Measurements from ENCODE around the gene DHRS1.

The DHRS1 gene

GRCh38 chr14:24293525-24293924 is 6.1 kb downstream of the DHRS1 start:
- TF ChIP-seq TAF1 (IDR thresholded peaks at IDR 0.05; ENCODE audit: borderline replicate concordance, insufficient read depth, low read length) (no peak), POLR2AphosphoS5 (IDR thresholded peaks at IDR 0.05; ENCODE audit: low read depth, low read length) (no peak), SIN3A (IDR thresholded peaks at IDR 0.05; ENCODE audit: borderline replicate concordance, insufficient read depth, low read length) (no peak), FOXP2 (optimal IDR thresholded peaks at IDR 0.05; ENCODE audit: borderline replicate concordance, extremely low read depth, extremely low read length, insufficient read depth) (no peak)
- TF ChIP-seq, protein P1, sequence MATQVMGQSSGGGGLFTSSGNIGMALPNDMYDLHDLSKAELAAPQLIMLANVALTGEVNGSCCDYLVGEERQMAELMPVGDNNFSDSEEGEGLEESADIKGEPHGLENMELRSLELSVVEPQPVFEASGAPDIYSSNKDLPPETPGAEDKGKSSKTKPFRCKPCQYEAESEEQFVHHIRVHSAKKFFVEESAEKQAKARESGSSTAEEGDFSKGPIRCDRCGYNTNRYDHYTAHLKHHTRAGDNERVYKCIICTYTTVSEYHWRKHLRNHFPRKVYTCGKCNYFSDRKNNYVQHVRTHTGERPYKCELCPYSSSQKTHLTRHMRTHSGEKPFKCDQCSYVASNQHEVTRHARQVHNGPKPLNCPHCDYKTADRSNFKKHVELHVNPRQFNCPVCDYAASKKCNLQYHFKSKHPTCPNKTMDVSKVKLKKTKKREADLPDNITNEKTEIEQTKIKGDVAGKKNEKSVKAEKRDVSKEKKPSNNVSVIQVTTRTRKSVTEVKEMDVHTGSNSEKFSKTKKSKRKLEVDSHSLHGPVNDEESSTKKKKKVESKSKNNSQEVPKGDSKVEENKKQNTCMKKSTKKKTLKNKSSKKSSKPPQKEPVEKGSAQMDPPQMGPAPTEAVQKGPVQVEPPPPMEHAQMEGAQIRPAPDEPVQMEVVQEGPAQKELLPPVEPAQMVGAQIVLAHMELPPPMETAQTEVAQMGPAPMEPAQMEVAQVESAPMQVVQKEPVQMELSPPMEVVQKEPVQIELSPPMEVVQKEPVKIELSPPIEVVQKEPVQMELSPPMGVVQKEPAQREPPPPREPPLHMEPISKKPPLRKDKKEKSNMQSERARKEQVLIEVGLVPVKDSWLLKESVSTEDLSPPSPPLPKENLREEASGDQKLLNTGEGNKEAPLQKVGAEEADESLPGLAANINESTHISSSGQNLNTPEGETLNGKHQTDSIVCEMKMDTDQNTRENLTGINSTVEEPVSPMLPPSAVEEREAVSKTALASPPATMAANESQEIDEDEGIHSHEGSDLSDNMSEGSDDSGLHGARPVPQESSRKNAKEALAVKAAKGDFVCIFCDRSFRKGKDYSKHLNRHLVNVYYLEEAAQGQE (IDR thresholded peaks at IDR 0.05; ENCODE audit: insufficient read depth in 1 of 2, low read depth in 2 of 2, low read length in 2 of 2): no peak

- TF ChIP-seq TAF1 (IDR thresholded peaks at IDR 0.05; ENCODE audit: borderline replicate concordance, insufficient read depth, low read length) (no peak), FOXP2 (optimal IDR thresholded peaks at IDR 0.05; ENCODE audit: borderline replicate concordance, extremely low read depth, extremely low read length, insufficient read depth) (no peak), SIN3A (IDR thresholded peaks at IDR 0.05; ENCODE audit: borderline replicate concordance, insufficient read depth, low read length) (no peak), POLR2AphosphoS5 (IDR thresholded peaks at IDR 0.05; ENCODE audit: low read depth, low read length) (no peak)
Measured at GRCh38 chr14:24292118-24292807, 7.3 kb downstream of the DHRS1 start.

DNA sequence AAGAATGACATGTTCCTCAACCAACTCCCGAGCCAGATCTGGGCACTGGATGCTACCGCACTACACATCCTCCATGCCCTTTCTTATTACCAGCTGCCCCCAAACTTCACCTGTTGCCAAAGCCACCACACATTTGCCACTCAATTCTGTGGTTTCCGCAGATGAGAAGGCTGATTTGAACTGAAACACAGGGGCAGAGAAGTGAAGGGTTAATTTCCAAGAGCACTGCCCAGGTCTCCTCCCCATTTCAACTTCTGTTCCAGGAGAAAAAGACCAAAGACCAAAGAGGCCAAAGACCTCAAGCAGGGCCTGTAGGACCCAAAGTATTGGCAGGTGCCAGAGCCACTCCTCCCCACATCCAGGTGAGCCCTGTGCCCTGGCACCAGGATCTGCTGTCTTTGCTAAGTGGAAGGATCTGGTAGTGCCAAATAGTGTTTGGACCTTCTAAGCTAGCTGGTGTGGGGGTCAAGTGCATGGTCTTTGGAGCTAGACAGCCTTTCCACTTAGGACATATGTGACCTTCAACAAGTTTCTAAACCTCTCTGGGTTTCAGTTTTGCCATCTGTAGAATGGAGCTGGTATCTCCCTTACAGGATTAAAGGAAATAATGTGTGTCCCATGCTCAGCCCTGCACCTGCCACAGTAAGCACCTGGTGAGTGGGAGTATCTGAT is 8.0 kb downstream of the DHRS1 start:
- TF ChIP-seq TAF1 (IDR thresholded peaks at IDR 0.05; ENCODE audit: borderline replicate concordance, insufficient read depth, low read length) (no peak), FOXP2 (optimal IDR thresholded peaks at IDR 0.05; ENCODE audit: borderline replicate concordance, extremely low read depth, extremely low read length, insufficient read depth) (no peak), POLR2AphosphoS5 (IDR thresholded peaks at IDR 0.05; ENCODE audit: low read depth, low read length) (no peak), SIN3A (IDR thresholded peaks at IDR 0.05; ENCODE audit: borderline replicate concordance, insufficient read depth, low read length) (no peak)
- TF ChIP-seq, protein P1 (IDR thresholded peaks at IDR 0.05; ENCODE audit: insufficient read depth in 1 of 2, low read depth in 2 of 2, low read length in 2 of 2): no peak

- TF ChIP-seq, protein P1 (IDR thresholded peaks at IDR 0.05; ENCODE audit: insufficient read depth in 1 of 2, low read depth in 2 of 2, low read length in 2 of 2): no peak
- no peak for TF ChIP-seq FOXP2 (optimal IDR thresholded peaks at IDR 0.05; ENCODE audit: borderline replicate concordance, extremely low read depth, extremely low read length, insufficient read depth)
- no peak for TF ChIP-seq SIN3A (IDR thresholded peaks at IDR 0.05; ENCODE audit: borderline replicate concordance, insufficient read depth, low read length)
Measured at GRCh38 chr14:24290746-24291145, 8.8 kb downstream of the DHRS1 start.

DNA sequence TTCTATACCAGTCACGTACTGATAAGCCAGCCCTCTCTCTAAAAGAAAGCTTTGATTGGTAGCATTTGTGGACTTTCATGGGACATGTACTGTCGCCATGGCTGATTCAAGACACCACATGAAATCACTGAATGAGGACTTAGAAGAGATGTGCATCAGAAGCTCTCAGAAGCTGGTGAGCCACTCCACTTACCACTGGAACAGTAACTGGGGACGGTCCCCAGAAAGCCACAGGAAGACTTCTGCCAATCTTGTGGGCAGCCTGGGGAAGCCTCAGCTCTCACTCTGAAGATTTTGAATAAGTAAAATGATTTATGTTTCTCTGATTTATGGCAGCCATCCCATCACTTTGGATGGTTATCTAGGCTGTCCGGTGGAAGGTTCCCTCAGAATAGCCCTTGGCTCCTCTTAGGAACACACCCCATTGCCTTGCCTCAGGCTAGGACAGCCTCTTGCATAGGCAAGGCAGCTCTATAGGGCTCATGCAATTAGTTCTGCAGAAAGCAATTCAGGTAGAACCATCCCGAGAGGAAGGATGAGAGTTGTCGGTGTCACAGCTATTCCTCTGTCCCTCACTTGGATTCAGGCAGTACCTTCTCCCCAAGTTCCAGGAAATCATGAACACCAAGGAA is 9.8 kb downstream of the DHRS1 start:
- TF ChIP-seq SIN3A (IDR thresholded peaks at IDR 0.05; ENCODE audit: borderline replicate concordance, insufficient read depth, low read length) (no peak), FOXP2 (optimal IDR thresholded peaks at IDR 0.05; ENCODE audit: borderline replicate concordance, extremely low read depth, extremely low read length, insufficient read depth) (no peak), POLR2AphosphoS5 (IDR thresholded peaks at IDR 0.05; ENCODE audit: low read depth, low read length) (no peak), TAF1 (IDR thresholded peaks at IDR 0.05; ENCODE audit: borderline replicate concordance, insufficient read depth, low read length) (no peak)
- TF ChIP-seq, protein P1 (IDR thresholded peaks at IDR 0.05; ENCODE audit: insufficient read depth in 1 of 2, low read depth in 2 of 2, low read length in 2 of 2): no peak

Data from PFSK-1 (cell line).